ENCODE results near the gene OPN3. TPM values are rescaled to one million over a fixed set of nuclear protein-coding genes. Genes with fewer than 3 reads are reported as not detected.
A peak's percentile ranks its signal among the peaks of the same experiment; 100 is the strongest.

The OPN3 gene
- total and polyA plus RNA-seq, 9 of the 15 experiments (the other 6 are each of a cell fraction or from before 2014, with no cell fraction given), result 4.2 to 34.6 (median 17.0) TPM

- BruUV-seq (replicated peaks), result no TSS peak
- FAIRE-seq (no peak), ATAC-seq (no peak), DNase-seq (ENCODE audit: extremely low read depth in 1 of 4, low spot score in 3 of 4) (no peak)
- peaks cover 7 to 24% of the 10 kb centered on the region in 2 experiments for H3K4me1 ChIP-seq (replicated peaks in 1 of 2; ENCODE audit: control insufficient read depth in 2 of 2, insufficient read depth in 2 of 2, low read length in 2 of 2)
- intact Hi-C loops (cut with micrococcal nuclease), result no loop called here
- 9% methylated on average over 3 of the region's 3 CpGs for WGBS (ENCODE audit: insufficient coverage, low coverage, missing lambda C conversion rate)
- H2AFZ ChIP-seq (ENCODE audit: low read depth, low read length), result no peak overlapping the region
- POLR2A ChIA-PET, result interaction anchor here (0.7 kb wide), 2 partner anchors 11 to 19 kb away, joined by 4 read pairs; no protein-coding TSS in a partner anchor
- no peaks in the 10 kb centered on the region for H3K79me2 ChIP-seq (ENCODE audit: control insufficient read depth, insufficient read depth, low read length)
- no peaks in the 10 kb centered on the region for H3K9me3 ChIP-seq (replicated peaks; ENCODE audit: control insufficient read depth, insufficient read depth, low read depth, low read length)
- in situ Hi-C loops (cut with MboI), result loop anchor here (25.0 kb wide), 1 partner anchor 379 kb away; the partner anchor contains the start of gene MAP1LC3C
- no peaks in the 10 kb centered on the region; the same call in 2 of the 3 replicates for H3K36me3 ChIP-seq (ENCODE audit: control insufficient read depth, insufficient read depth, low read length)
- H3K27ac ChIP-seq (ENCODE audit: extremely low read depth, low read depth, low read length), result no peak overlapping the region
- H3K9ac ChIP-seq (ENCODE audit: insufficient read depth in 1 of 2, low read depth in 2 of 2, low read length in 2 of 2), result no peak overlapping the region
- H3K4me2 ChIP-seq (ENCODE audit: insufficient read depth, low read length), result no peak overlapping the region
- no peaks in the 10 kb centered on the region for H3K9me1 ChIP-seq (ENCODE audit: control insufficient read depth, insufficient read depth, low read length)
- H3K27me3 ChIP-seq (ENCODE audit: control insufficient read depth in 2 of 2, insufficient read depth in 2 of 2, low read length in 2 of 2), result no peaks in the 10 kb centered on the region
- H4K20me1 ChIP-seq (replicated peaks; ENCODE audit: control insufficient read depth, insufficient read depth, low read length), result no peaks in the 10 kb centered on the region
- no peak overlapping the region for H3K4me3 ChIP-seq
- CTCF ChIA-PET (ENCODE audit: low intra/inter-chr PET ratio), result no interaction called here
- TF ChIP-seq CBFB (CRISPR knock-in tag; IDR thresholded peaks at IDR 0.05) (no peak), ZNF584 (CRISPR knock-in tag; IDR thresholded peaks at IDR 0.05; ENCODE audit: low read depth) (no peak), ZBTB26 (CRISPR knock-in tag; IDR thresholded peaks at IDR 0.05) (no peak), VEZF1 (CRISPR knock-in tag; IDR thresholded peaks at IDR 0.05) (no peak), ATF3 (IDR thresholded peaks at IDR 0.05) (peak; percentile 67), ATF3 (CRISPR knock-in tag; conservative IDR thresholded peaks at IDR 0.05) (no peak), JUND (IDR thresholded peaks at IDR 0.05; ENCODE audit: borderline replicate concordance, low read depth, low read length) (peak; percentile 65; the same call in 1 of the 2 replicates), JUND (tag; IDR thresholded peaks at IDR 0.05; ENCODE audit: borderline replicate concordance, low read depth, low read length) (peak; percentile 55; the same call in 1 of the 3 replicates), SP2 (IDR thresholded peaks at IDR 0.05; ENCODE audit: extremely low read depth, low read depth, low read length, poor library complexity, severe bottlenecking) (no peak), ARNT (IDR thresholded peaks at IDR 0.05) (no peak), NUFIP1 (IDR thresholded peaks at IDR 0.05; ENCODE audit: partially characterized antibody) (no peak), FOS (IDR thresholded peaks at IDR 0.05; ENCODE audit: extremely low read depth, insufficient read length) (peak; percentile 7), ZNF518B (CRISPR knock-in tag; IDR thresholded peaks at IDR 0.05) (no peak), ZNF165 (CRISPR knock-in tag; IDR thresholded peaks at IDR 0.05; ENCODE audit: borderline replicate concordance) (no peak), ZNF224 (CRISPR knock-in tag; IDR thresholded peaks at IDR 0.05) (no peak)
Measured at GRCh38 chr1:241608379-241609033, 31.7 kb downstream of the OPN3 start.
